Heart right ventricle (tissue), 16 donors: ENCODE results near the gene COL4A2. TPM values are rescaled to one million over a fixed set of nuclear protein-coding genes. Genes with fewer than 3 reads are reported as not detected.

Experiments
- ATAC-seq, 8 donors: fragments of 200-7000 bp; cut with Tn5 transposase; one replicate each; pipeline ENCODE4 v1.9.1; 2020; ENCODE audit warnings: mild to moderate bottlenecking in 8 of 8, moderate library complexity in 8 of 8, moderate number of reproducible peaks in 1 of 8
- DNase-seq, 2 donors: peaks; one replicate each; pipeline ENCODE4 v3.0.0-alpha.2; 2020
- H3K27ac ChIP-seq, 10 donors: fragments of 200-600 bp; sonication (generic) in 2 of 10; one replicate each; pipeline versions ENCODE4 v1.5.0 to v1.8.0; 2020 to 2022; ENCODE audit warnings: mild to moderate bottlenecking in 3 of 10
- H3K27me3 ChIP-seq, 7 donors: fragments of 200-600 bp; one replicate each; pipeline ENCODE4 v1.8.0; 2021 to 2022; ENCODE audit warnings: mild to moderate bottlenecking in 2 of 7
- H3K36me3 ChIP-seq, 9 donors: fragments of 200-600 bp; sonication (generic) in 1 of 9; one replicate each; pipeline versions ENCODE4 v1.5.0 to v1.8.0; 2020 to 2022; ENCODE audit warnings: mild to moderate bottlenecking in 2 of 9
- H3K4me1 ChIP-seq, 9 donors: fragments of 200-600 bp; sonication (generic) in 1 of 9; one replicate each; pipeline versions ENCODE4 v1.5.0 to v1.8.0; 2020 to 2022; ENCODE audit warnings: mild to moderate bottlenecking in 4 of 9
- H3K4me3 ChIP-seq, 10 donors: fragments of 200-600 bp; sonication (generic) in 2 of 10; one replicate each; pipeline versions ENCODE4 v1.5.0 to v1.8.0; 2020 to 2022; ENCODE audit warnings: mild to moderate bottlenecking in 7 of 10, moderate library complexity in 2 of 10
- H3K9me3 ChIP-seq, 11 donors: fragments of 200-600 bp in 10 of 11; sonication (generic) in 2 of 11; one replicate each; pipeline versions ENCODE4 v1.5.0 to v1.8.0; 2013 to 2022; ENCODE audit warnings: mild to moderate bottlenecking in 2 of 11, control low read depth in 1 of 11, moderate library complexity in 1 of 11
- WGBS, 2 donors: extraction: QIAGEN DNeasy Blood & Tissue Kit; methylation state at CpG; one replicate each; pipeline ENCODE4 v1.1.7; 2013; ENCODE audit warnings: inconsistent platforms in 1 of 2; 5-methylcytosine and 5-hydroxymethylcytosine counted together
- intact Hi-C, 10 donors: fragments of 100-400 bp; cut with DNase I; formaldehyde crosslinking; loops; one replicate each; pipeline versions ENCODE4 v1.11.1 to v1.14.2; 2022
- polyA plus RNA-seq, 2 donors: library from polyadenylated mRNA; stranded (reverse); fragments of 200-250 nt; gene quantifications; one replicate each; pipeline ENCODE4 v1.2.3, GENCODE V29; 2013
- total RNA-seq, 10 donors: library from RNA; stranded (reverse); fragmentation: NEBNext Ultra II Directional in 3 of 10; extraction: Animal tissue kit (Norgen Biotek cat#: 25700) in 3 of 10; gene quantifications; one replicate each; pipeline versions ENCODE4 v1.2.1 to v1.2.4, GENCODE V29; 2021 to 2023
- TF ChIP-seq, protein P1 (sequence below), 9 donors: fragments of 200-600 bp; sonication (generic) in 2 of 9; IDR thresholded peaks; one replicate each; pipeline versions ENCODE4 v1.5.0 to v1.8.0; 2021 to 2022; ENCODE audit warnings: antibody characterized with exemption in 9 of 9, mild to moderate bottlenecking in 5 of 9, moderate library complexity in 1 of 9
- donor health status: Arrhythmogenic right ventricular cardiomyopathy.
- donor health status: ischemic (EF 13 %, LVEDD 7.1; RV severe dilation, severe dysfunction).
- donor health status: healthy with polysubstance abuse.
- donor health status: DM: no; HTN: yes; CAD: no.
- donor health status: DM: no; HTN: no; CAD: no.
- donor health status: ischemic (EF 25% LVEDD 6.9; RV normal size, moderate dysfunction).
- donor health status: ischemic (EF 25% LVEDD 5.7; RV mildly dilated, moderate dysfunction).
- donor health status: healthy.
- donor health status: DM: yes; HTN: yes; CAD: no.
- donor health status: Ischemic cardiomyopathy.
- donor health status: ischemic (EF 35%, LVEDD 5.7; RV mildly dilated, moderate dysfunction).
- donor health status: nonischemic (EF 11% LVEDD 7.7; RV severe dilation, severe dysfunction).
- donor health status: DM: yes; HTN: yes; CAD: no.
- donor health status: PGD.
- donor health status: ischemic (EF 29% LVEDD 5.4; RV normal size, mild dysfunction).
- donor health status: nonischemic (EF 23%, LVEDD 6.1; RV moderate dilation, normal function).

Gene COL4A2
- total and polyA plus RNA-seq, 12 donors, result 81.7 to 301 (median 128) TPM

- Histone ChIP-seq H3K9me3 (no peaks in the 10 kb centered on the region), H3K27ac (peak overlapping the region in 1 of 10 donors; percentile 20), H3K4me1 (peaks cover 7 to 72% (median 43%) of the 10 kb centered on the region in 9 donors), H3K4me3 (no peak overlapping the region), H3K27me3 (no peaks in the 10 kb centered on the region), H3K36me3 (peaks cover 0 to 37% (median 0%) of the 10 kb centered on the region in 9 donors)
- 87 to 91% methylated on average over 3 of the region's 3 CpGs for WGBS, 2 donors
- intact Hi-C loops, result loop anchor here in 1 of 10 donors (5.0 kb wide), 1 partner anchor 41 kb away; no protein-coding TSS in a partner anchor
- DNase-seq (no peak), ATAC-seq (no peak)
- TF ChIP-seq, protein P1, sequence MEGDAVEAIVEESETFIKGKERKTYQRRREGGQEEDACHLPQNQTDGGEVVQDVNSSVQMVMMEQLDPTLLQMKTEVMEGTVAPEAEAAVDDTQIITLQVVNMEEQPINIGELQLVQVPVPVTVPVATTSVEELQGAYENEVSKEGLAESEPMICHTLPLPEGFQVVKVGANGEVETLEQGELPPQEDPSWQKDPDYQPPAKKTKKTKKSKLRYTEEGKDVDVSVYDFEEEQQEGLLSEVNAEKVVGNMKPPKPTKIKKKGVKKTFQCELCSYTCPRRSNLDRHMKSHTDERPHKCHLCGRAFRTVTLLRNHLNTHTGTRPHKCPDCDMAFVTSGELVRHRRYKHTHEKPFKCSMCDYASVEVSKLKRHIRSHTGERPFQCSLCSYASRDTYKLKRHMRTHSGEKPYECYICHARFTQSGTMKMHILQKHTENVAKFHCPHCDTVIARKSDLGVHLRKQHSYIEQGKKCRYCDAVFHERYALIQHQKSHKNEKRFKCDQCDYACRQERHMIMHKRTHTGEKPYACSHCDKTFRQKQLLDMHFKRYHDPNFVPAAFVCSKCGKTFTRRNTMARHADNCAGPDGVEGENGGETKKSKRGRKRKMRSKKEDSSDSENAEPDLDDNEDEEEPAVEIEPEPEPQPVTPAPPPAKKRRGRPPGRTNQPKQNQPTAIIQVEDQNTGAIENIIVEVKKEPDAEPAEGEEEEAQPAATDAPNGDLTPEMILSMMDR (IDR thresholded peaks at IDR 0.05), result no peak
Measured at GRCh38 chr13:110366733-110367132, 59.6 kb downstream of the COL4A2 start.

GRCh38 chr13:110367620-110368019 is 60.5 kb downstream of the COL4A2 start:
- peaks cover 0 to 37% (median 0%) of the 10 kb centered on the region in 9 donors for H3K36me3 ChIP-seq
- peaks cover 12 to 72% (median 45%) of the 10 kb centered on the region in 9 donors for H3K4me1 ChIP-seq
- ATAC-seq (no peak), DNase-seq (no peak)
- peak overlapping the region in 1 of 10 donors; percentile 34 for H3K27ac ChIP-seq
- WGBS, 2 donors, result 54 to 63% methylated on average over 4 of the region's 4 CpGs
- intact Hi-C loops, result loop anchor here in 1 of 10 donors (5.0 kb wide), 1 partner anchor 40 kb away; no protein-coding TSS in a partner anchor
- H3K27me3 ChIP-seq, result no peaks in the 10 kb centered on the region
- TF ChIP-seq, protein P1 (IDR thresholded peaks at IDR 0.05), result no peak
- H3K4me3 ChIP-seq, result no peak overlapping the region
- no peaks in the 10 kb centered on the region for H3K9me3 ChIP-seq

DNA sequence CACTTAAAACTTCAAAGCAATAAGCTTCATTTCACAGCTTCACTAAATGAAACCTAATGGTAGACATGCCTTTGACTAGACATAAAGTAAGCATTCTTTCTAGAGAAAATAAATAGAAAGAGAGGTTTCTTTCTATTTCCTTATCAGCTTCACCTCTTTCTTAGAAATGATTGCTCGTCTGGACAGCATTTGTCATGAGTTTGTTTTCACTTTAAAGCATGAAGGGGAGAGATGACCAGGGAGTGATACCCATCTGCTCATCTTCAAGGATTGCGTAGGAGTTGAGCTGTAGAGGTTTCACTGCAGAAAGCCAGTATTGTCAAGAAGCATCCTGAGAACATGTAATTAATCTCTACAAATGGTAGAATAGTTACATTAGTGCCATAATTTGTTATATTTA is 61.3 kb downstream of the COL4A2 start:
- ATAC-seq (no peak), DNase-seq (no peak)
- Histone ChIP-seq H3K4me1 (peaks cover 13 to 72% (median 43%) of the 10 kb centered on the region in 9 donors), H3K4me3 (no peak overlapping the region), H3K36me3 (peaks cover 0 to 31% (median 0%) of the 10 kb centered on the region in 9 donors), H3K9me3 (no peaks in the 10 kb centered on the region), H3K27me3 (no peaks in the 10 kb centered on the region), H3K27ac (peak overlapping the region in 1 of 10 donors; percentile 34)
- intact Hi-C loops, result loop anchor here in 1 of 10 donors (5.0 kb wide), 1 partner anchor 39 kb away; no protein-coding TSS in a partner anchor
- WGBS, 2 donors, result 88 to 95% methylated on average over 2 of the region's 2 CpGs
- TF ChIP-seq, protein P1 (IDR thresholded peaks at IDR 0.05), result no peak

DNA sequence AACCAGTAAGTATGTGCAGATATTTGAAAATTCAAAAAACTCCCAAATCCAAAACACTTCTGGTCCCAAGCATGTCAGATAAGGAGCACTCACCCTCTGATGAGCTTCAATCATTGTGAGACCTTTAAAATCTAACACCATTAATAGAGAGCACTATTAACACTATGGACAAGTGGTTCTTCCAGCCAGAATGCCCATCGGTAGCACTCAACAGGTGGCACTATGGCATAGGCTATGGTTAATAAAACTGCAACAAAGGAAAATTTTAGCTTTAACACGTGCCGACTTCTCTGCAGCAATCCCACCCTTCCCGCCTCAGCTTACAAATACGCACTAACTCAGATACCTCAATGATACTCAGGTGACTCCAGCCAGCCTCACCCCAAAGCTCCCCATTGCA is 62.3 kb downstream of the COL4A2 start:
- no peak overlapping the region for H3K27ac ChIP-seq
- no peaks in the 10 kb centered on the region for H3K9me3 ChIP-seq
- peaks cover 0 to 24% (median 0%) of the 10 kb centered on the region in 9 donors for H3K36me3 ChIP-seq
- TF ChIP-seq, protein P1 (IDR thresholded peaks at IDR 0.05), result peak in 1 of 9 donors; percentile 3
- 84 to 90% methylated on average over 5 of the region's 5 CpGs for WGBS, 2 donors
- no peak overlapping the region for H3K4me3 ChIP-seq
- peaks cover 17 to 72% (median 43%) of the 10 kb centered on the region in 9 donors for H3K4me1 ChIP-seq
- DNase-seq (no peak), ATAC-seq (no peak)
- intact Hi-C loops, result loop anchor here in 1 of 10 donors (5.0 kb wide), 1 partner anchor 38 kb away; no protein-coding TSS in a partner anchor
- no peaks in the 10 kb centered on the region for H3K27me3 ChIP-seq
